GM13977 (cell line): ENCODE results near the gene CGB7.
"Not testable (repeated sequence)": the region's sequence is repeated elsewhere in the genome, so short reads cannot be mapped to it uniquely, and the experiment has no call there.

Source experiments
- DNase-seq: peaks from one replicate; pipeline ENCODE4 v3.0.0; 2012; ENCODE audit warnings: low spot score
- in situ Hi-C: fragments of 300-500 bp; cut with MboI; formaldehyde crosslinking; loops from one replicate; pipeline ENCODE4 v1.12.0; 2022; ENCODE audit warnings: low sequenced_read_pairs, low pct_unique_long_range_greater_than_20kb, mixed read lengths, inconsistent platforms; ENCODE audit not compliant: unreplicated experiment
- TF ChIP-seq, protein P1 (sequence below): IDR thresholded peaks from 2 replicates; pipeline ENCODE4 v1.5.1; 2012; ENCODE audit warnings: mild to moderate bottlenecking, control low read depth; ENCODE audit not compliant: insufficient read depth; ENCODE audit errors: extremely low read depth, missing control alignments

The CGB7 gene

GRCh38 chr19:49056101-49056901 is 1.2 kb downstream of the CGB7 start:
- in situ Hi-C loops: no loop called here
- peak; percentile 90 for DNase-seq
- TF ChIP-seq, protein P1, sequence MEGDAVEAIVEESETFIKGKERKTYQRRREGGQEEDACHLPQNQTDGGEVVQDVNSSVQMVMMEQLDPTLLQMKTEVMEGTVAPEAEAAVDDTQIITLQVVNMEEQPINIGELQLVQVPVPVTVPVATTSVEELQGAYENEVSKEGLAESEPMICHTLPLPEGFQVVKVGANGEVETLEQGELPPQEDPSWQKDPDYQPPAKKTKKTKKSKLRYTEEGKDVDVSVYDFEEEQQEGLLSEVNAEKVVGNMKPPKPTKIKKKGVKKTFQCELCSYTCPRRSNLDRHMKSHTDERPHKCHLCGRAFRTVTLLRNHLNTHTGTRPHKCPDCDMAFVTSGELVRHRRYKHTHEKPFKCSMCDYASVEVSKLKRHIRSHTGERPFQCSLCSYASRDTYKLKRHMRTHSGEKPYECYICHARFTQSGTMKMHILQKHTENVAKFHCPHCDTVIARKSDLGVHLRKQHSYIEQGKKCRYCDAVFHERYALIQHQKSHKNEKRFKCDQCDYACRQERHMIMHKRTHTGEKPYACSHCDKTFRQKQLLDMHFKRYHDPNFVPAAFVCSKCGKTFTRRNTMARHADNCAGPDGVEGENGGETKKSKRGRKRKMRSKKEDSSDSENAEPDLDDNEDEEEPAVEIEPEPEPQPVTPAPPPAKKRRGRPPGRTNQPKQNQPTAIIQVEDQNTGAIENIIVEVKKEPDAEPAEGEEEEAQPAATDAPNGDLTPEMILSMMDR: peak; percentile 14

DNA sequence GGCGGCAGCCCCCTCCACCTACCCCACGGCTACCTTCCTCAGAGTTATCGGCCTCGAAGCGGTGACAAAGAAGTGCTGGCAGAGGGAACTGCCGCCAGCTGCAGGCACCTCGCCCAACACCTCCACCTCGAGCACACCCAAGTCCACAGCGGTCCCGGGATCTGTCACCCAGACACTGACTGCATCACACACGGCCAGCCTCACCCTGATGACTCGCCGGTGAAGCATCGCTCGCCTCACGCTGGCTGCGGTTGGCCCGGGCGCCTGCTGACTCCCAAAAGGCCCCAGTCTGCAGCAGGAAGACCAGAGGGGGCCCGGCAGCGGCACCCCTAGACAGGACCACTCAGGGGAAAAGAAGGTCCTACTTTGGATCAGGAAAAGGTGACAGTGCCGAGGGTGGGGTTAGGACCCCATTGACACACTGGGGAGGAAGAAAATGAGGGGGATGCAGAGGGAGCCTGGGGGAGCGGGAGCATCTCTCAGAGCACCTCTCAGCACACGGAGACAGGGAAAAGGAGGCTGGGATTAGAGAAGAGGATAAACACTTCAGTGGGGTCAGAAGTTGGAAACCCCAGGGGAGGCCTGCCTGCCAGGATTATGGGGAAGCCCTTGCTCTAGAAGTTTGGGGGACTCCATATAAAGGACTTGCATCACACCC is 7.0 kb downstream of the CGB7 start:
- in situ Hi-C loops, DNase-seq: not testable (repeated sequence)

GRCh38 chr19:49049834-49050233 is 7.7 kb downstream of the CGB7 start:
- DNase-seq, in situ Hi-C loops: not testable (repeated sequence)

DNA sequence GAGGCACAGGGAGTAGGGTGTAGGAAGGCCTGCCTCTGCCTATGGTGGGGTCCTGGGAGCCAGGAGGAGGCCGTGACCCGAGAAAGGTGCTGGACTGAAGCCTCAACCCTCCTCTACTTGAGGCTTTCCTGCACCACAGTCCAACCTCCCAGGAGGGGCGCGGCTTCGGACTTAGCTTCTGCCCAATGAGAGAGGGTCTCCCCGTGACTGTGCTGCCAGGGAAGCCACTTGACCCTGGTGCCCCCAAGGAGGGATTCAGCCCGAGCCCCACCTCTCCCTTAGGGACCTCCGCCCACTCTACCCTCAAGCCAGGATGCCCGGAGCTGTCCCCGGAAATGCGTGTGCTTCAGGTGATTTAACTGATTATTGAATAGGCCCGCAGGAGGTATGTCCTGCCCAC is 8.5 kb downstream of the CGB7 start, which contains the start of gene CGB8:
Gene CGB8 (minus strand): TSS at position 101 of the 400 bp plus-strand sequence. CDS start 372 bp downstream, outside the sequence.
- in situ Hi-C loops, DNase-seq: not testable (repeated sequence)

GRCh38 chr19:49043548-49043947 is 14.0 kb downstream of the CGB7 start, which contains the start of gene CGB5:
Gene CGB5, plus strand, starts transcription at chr19:49043848. Its CDS starts 362 bp downstream, at chr19:49044210.
- DNase-seq: not testable (repeated sequence)

DNA sequence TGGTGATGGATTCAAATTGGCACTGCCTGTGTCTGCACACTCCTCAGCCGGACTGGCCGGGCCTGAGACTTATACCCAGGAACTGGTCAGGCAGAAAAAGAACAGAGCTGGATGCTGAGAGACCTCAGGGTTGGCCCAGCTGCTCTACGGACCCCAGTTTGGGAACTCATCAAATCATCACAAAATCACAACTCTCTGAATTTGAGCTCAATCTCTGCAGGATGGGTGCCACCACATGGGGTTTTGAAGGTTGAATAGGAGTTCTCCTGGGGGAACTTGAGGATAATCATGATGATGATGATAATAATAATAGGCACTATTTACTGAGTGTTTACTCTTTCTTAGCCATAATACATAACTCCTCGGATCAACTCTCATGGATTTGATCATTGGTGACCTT is 14.9 kb downstream of the CGB7 start:
- in situ Hi-C loops, DNase-seq: not testable (repeated sequence)

More at GRCh38 chr19:49043548-49043947, 14.0 kb downstream of the CGB7 start, which contains the start of gene CGB5:
- in situ Hi-C loops: not testable (repeated sequence)

DNA sequence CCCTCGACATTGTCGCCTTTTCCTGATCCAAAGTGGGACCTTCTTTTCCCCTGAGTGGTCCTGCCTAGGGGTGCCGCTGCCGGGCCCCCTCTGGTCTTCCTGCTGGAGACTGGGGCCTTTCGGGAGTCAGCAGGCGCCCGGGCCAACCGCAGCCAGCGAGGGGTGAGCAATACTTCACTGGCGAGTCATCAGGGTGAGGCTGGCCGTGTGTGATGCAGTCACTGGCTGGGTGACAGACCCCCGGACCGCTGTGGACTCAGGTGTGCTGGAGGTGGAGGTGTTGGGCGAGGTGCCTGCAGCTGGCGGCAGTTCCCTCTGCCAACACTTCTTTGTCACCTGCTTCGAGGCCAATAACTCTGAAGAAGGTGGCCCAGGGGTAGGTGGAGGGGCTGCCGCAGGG is 15.4 kb downstream of the CGB7 start:
- no peak for DNase-seq
- in situ Hi-C loops: no loop called here
- TF ChIP-seq, protein P1: no peak

DNA sequence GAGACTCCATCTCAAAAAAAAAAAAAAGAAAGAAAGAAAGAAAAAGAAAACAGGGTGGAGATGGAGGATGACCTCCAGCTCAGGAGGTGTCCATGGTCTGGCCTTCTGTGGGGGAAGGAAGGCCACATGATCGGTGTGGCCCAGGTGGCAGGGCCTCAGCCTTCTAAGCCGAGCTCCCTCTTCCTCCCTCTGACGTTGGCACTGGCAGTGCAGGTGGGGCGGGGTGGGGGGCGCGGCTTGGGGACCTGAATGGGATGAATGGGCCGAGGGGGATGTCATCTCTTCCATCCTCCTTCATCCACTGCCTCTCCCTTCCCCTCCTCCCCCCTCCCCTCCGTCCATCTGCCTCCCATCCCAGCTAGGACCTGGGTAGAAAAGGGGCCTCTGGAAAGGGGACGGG is 17.8 kb downstream of the CGB7 start:
- in situ Hi-C loops, DNase-seq: not testable (repeated sequence)

- DNase-seq, in situ Hi-C loops: not testable (repeated sequence)
Measured at GRCh38 chr19:49038557-49039276, 18.8 kb downstream of the CGB7 start.

DNA sequence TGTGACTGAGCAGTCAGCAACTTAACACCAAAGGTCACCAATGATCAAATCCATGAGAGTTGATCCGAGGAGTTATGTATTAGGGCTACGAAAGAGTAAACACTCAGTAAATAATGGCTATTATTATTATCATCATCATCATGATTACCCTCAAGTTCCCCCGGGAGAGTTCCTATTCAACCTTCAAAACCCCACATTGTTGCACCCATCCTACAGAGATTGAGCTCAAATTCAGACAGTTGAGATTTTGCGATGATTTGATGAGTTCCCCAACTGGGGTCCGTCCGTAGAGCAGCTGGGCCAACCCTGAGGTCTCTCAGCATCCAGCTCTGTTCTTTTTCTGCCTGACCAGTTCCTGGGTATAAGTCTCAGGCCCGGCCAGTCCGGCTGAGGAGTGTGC is 19.4 kb downstream of the CGB7 start:
- in situ Hi-C loops, DNase-seq: not testable (repeated sequence)
